Activated CD4-positive, alpha-beta T cell treated with anti-CD3 and anti-CD28 coated beads for 4 hours (primary cell): ENCODE data around the gene CDH26.

ENCODE experiments used
- DNase-seq, 2 donors: peaks; one replicate each; pipeline ENCODE4 v3.0.0-alpha.2; 2020

CDH26 gene

DNA sequence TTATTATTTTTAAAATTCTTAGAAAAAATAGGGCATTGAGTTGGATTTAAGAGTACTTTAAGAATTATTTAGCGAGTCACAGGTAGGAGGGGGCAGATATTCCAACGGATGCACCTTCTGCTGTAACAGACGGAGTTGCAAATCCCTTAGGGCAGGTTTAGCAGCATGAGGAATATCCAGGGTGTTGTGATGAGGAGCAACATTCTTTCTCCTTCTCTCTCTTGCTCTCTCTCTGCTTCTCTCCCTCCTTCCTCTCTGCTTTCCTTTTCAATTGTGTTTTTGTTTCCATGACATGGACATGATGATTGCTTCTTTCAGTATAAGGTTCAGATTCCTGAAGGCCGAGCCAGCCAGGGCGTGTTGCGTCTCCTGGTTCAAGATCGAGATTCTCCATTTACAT lies 28.9 kb downstream of the CDH26 start:
- DNase-seq = no peak

DNA sequence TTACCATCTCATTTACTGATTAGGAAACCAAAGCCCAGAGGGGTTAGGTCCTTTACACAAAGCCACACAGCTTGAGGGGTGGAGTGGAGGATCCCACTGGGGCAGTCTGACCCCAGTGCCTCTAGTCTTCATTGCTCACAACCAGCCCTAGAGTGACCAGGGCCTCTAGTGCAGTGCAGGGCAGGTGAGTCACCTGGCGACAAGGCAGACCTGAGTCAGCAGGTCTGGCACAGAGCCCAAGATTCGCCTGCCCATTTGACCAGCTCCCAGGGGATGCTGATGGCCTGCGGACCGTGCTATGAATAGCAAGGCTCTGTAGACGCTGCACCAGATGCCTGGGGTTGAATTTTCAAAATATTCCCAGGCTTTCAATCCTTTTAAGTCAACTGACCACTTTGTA lies 29.9 kb downstream of the CDH26 start:
- no peak for DNase-seq

DNA sequence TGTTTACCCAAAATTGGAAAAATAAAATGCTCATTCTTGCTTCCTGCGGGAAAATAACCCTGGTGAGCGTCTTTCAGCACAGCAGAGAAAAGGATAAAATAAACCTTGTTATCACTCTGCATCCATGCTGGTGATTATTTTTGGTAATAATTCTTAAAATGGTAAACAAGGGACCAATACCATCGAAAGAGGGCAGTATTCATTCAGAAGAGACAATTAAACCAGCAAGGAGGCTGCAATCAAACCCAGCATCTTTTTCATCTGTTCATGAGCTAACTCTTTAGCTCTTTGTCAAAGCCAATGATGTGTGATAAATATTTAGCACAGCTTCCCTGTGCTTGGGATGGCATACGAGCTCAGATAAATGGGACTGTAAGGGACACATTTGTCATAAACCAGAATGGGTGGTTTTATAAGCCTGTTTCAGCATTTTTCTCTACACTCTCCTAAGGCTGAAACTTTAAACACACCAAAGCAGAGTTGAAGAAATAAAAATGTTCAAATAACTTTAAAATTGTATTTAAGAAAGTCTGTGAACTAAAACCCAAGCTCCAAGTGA lies 34.4 kb downstream of the CDH26 start:
- no peak for DNase-seq

DNA sequence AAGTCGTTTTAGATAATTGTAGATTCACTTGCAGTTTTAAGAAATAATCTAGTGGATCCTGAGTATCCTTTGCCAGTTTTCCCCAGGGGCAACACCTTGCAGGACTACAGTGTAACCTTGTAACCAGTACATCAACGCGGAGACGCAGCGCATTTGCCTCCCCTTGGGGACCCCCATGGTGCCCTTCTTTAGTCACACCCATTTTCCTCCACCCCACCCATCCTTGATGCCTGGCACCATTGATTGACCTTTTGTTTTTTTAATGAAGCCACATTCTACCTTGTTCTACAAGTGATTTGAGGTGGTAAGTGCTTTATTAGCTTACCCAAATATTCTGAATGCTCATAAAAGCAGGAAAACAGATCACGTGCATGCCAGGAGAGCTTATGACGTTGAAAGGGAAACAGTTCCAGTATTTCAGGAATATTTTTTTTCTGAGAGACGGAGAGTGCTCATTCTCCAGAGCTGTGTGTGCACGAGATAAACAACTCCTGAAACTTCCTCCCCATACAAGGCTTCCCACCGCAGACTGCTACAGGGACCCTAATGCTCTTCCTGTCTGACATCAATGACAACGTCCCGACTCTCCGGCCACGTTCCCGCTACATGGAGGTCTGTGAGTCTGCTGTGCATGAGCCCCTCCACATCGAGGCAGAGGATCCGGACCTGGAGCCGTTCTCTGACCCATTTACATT lies 35.7 kb downstream of the CDH26 start:
- DNase-seq = no peak

DNA sequence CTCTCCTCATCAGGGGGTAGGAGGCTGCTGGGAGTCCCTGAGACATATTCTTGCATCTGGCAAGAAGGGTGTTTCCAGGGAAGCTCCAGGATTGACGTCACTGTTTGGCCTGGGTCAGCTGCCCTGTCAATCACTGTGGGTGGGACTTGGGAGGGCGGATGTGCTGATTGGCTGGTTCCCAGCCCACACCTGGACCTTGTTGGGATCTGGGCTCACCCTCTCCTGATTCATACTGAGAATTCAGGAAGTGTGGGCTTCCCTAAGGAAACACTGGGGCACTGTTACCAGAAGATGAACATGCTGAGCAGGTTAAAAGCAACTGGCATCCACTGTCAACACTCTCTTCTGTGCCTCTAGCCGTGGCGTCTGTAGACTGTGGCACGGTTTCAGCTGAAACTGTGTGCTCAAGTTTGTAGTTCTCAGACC lies 36.5 kb downstream of the CDH26 start:
- DNase-seq = no peak

DNA sequence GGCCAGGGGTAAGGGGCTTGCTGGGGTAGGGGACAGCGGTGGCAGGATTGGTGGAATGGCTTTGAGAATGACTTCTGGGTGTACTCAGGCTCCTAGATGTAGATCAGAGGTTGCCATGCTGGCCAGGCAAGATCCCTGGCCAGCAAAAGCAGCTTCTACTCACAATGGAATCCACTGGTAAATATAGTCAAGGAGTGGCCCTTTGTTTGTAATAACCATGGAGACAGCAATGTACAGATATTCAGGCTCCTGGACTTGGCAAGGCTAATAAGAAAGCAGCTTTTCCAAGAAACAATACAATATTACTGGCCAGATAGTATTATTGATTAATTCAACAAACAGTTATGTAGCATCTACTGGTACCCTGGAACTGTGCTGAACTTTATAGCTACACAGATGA lies 37.9 kb downstream of the CDH26 start:
- DNase-seq = no peak

DNA sequence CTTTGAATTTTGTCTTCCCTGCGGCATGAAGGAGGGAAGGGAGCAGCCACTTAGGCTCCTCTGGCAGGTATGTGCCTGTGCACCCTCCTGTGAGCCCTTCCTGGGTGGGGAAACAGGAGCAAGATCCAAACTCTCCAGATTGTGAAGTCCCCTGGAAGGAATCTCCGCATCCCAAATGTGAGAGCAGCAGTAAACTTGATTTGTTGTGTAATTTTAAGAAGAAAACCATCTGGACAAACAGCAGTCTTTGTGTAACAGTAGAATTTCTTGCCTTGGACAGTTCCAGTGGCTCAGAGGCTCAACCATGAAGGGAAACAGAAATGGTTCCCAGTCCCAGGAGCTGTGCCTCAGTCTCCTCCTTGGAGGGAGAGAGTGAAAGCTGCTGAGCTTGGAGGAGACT lies 39.7 kb downstream of the CDH26 start:
- DNase-seq = no peak

DNA sequence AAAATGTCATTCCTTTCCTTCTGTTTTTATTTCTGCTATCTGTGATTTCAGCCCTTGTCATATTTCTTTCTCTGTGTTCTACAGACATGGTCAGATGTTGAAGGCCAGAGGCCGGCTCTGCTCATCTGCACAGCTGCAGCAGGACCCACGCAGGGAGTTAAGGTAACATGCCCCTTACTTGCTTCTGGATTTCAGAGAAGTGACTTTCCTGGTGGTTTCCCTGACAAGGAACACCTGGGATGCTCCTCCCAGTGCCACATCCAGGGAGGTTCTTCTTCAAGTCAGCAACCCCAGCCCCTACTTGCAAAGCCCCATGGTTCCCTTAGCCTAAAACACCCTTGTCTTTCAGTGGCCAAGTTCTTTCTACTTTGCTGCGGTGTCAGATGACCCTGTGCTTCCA lies 41.3 kb downstream of the CDH26 start:
- DNase-seq = no peak

DNA sequence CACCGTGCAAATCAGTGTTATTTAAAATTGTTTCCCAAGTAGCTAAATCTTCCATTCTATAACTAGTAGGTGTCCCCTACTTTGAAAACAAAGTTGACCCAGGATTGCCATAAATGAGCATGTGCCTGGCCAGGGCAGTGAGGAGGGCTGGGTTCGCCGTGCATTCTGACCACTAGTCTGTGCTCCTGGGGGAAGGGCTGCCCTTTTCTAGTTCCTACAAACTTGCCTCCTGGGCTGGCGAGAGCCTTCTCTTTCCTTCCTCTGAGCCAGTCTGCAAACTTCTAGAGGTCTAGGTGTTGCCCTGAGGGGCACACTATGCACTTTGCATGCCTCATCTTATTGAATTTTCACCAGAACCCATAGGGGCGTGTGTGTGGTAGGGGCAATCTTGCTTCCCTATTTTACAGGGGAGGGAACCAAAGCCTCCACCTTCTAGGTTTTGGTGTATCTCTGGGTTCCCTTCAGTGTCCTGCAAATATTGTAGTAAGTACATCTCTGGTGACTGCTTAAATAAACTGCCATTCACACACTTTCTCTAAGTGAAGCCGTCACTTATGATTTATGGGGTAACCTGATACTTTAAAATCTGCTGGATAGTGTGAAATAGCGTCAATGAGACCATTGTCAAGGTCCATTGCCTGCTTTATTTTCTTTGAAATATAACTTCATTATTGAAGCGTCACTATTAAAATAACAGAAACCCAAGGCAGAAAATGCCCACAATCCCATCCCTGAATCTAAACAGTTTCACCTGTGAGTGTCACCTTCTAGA lies 42.2 kb downstream of the CDH26 start:
- no peak for DNase-seq

DNA sequence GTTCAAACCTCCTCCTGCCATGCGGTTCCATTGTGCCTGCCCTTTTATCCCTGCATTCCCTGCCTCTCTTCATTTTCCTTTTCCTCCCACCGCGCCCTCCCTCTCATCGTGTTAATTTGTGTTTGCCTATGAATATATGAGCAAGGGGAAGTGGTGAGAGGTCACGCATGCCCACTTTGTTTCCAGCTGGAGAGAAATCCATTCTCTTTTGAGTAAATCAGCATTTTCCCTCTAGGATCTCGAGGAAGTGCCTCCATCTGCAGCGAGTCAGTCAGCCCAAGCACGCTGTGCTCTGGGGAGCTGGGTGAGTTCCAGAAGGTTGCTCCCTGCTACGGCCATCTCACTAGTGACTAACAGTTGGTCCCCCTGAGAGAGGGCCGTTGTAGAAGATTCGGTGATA lies 42.9 kb downstream of the CDH26 start:
- DNase-seq = no peak

DNA sequence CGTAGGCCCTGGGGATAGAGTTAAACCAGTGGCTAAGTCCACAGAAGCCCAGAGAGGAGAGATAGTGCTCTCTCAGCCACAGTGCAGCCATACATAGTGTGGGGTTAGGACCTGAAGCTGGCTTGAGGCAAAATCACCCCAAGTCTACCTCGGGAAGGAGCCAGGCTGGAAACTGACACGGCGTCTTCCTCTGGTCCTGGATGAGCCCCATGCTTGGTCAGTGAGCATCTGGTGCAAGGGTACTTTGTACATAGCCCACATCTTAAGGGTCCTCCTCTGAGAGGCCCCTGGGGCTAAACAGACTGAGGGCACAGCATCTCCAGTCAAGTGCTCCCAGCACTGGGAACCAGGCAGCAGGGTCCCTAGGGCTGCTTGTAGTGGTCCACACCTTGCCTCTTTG lies 45.6 kb downstream of the CDH26 start:
- no peak for DNase-seq

DNA sequence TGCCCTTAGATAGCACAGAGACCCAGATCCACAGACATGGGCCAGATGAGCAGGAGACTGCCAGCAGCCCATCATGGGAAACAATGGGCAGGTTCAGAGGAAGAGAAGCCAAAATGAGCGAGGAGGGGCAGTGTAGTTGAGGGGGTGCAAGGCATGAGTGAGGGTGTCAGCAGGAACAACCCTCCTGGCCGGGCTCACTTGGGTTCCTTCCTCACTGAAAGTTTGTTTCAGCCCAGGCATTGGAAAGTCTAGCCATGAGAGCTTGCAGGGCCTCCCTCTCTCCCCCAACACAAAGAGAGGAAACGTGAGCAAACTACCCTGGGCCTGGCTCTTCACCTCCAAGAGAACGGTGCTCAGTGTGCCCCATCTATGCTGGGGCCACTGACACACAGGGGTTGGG lies 48.0 kb downstream of the CDH26 start:
- DNase-seq = no peak

DNA sequence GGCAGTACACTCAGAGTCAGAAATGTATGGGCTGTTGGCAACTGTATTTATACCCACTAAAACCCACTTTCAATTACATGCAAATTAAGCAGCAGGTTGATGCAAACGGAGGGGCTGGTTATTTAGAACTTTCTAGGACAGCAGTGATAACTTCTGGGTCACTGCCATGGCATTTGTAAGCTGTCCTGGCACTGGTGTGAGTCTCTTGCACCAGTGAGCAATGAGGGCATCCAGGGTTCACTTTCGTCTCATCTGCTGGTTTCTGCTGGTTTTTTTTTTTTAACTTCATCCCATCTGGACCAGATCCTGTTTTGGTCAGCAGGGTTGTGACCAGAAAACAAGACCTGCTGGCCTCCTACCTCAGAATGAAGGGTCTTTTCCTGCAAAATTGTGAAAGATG lies 49.2 kb downstream of the CDH26 start:
- DNase-seq = no peak

DNA sequence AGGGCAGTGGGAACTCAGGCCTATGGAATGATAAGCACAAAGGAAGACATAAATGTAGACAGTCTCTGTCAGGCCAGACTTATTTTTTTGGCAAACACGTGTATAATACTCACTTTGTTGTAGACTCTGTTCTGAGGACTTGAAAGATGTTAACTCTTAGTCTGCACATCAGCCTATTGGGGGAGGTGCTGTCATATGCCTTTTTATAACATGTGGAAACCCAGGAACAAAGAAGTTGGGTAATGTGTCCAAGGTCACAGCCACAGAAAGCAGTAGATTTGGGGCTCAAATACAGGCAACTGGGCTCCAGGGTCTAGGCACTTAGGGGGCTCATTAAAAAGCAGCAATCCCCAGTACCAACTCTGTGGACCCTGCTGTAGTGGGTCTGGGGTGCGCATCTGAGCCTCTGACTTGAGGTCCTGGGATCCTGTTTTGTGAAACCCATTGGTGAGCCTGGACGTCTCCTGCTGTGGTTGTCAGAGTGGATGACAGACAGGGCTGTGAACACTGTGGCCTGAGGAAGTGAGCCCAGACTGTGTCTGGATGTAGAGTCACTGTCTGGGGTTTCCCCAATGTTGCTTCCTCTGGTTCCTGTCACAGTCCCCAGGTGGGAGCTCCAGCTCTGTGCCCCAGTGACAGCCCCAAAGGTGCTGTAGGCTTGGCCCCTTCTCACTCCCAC lies 50.0 kb downstream of the CDH26 start:
- no peak for DNase-seq

DNA sequence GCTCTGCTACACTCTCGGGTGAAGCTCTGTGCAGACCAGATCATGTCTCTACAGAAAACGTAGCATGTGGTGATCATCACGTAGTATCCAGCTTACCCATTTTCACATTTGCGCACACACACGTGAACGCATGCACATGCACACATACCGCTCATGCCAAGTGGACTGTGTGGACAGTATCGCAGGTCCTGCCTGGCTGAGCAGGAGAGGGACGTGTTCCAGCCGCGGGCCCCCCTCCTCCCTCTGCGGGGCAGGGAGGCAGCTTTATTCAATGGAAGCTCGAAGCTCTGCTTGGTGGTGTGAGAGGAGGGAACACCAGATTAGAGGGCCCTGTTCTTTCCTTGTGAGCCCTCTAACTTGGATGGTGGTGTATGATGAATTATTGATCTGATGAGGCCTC lies 51.1 kb downstream of the CDH26 start:
- no peak for DNase-seq

DNA sequence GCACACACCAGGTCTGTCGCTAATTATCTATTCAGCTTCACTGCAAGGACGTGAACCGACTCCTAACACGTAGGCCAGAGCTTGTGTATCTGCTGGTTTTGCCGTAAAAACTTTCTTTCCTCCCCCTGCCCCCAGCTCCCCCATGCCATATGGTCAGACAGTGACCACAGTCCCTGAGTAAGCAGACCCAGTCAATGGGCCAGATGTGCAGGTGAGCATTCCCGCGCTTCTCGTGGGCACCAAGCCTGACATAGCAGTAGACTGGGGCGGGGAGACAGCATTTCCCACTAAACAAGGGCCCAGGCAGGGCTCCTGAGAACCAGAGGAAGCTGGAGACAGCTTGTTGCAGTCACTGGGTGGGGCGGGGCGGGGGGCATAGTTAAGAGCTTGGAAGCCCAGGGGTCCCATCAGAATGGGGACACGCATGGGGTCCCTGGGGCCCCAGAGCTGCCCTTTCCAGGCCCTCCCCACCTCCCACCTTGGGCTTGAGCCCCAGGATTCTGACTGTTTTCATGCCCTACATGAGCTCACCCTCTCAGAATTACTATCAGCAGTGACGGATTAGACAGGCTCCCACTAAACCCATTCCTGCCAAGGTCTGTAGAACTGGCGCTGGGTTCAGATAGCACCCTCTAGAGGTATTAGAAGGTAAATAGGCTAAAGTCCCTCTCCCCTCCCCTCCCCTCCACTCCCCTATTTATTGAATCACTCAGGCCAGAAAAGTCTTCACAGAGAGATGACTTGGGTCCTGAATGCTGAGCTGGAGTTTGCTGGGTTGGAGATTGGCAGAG lies 51.8 kb downstream of the CDH26 start:
- no peak for DNase-seq

DNA sequence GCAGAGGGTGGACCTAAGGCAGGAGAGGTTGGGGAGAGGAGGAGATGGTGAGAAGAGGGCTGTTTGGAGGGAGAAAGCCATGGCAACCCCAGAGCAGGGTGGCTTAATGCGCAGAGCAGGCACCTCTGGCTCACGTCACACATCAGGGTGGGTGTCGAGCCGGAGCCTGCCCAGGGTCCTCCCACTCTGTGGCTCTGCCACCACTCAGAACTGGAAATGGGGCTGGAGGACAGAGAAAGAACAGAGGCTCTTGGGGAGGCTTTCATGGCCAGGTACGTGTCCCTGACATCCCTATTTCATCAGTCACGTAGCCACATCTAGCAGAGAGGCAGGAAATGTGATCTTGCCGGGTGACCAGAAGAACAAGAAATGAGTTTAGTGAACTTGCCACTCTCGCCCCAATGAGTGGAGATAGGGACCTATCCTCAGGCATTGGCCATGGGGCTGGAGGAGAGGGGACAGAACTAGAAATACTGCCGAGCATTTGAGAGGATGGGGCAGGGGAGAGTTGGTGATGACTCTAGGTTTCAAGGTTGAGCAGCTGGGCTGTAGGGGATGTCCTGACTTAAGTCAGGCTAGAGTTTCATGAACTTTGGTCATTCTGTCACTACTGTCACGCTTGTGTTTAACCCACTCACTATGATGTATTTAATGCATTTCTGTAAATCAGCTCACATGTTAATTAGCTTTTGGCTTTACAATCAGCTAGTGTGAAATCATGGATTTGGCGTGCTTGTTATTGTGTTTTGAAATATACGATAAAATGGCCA lies 52.7 kb downstream of the CDH26 start:
- no peak for DNase-seq

DNA sequence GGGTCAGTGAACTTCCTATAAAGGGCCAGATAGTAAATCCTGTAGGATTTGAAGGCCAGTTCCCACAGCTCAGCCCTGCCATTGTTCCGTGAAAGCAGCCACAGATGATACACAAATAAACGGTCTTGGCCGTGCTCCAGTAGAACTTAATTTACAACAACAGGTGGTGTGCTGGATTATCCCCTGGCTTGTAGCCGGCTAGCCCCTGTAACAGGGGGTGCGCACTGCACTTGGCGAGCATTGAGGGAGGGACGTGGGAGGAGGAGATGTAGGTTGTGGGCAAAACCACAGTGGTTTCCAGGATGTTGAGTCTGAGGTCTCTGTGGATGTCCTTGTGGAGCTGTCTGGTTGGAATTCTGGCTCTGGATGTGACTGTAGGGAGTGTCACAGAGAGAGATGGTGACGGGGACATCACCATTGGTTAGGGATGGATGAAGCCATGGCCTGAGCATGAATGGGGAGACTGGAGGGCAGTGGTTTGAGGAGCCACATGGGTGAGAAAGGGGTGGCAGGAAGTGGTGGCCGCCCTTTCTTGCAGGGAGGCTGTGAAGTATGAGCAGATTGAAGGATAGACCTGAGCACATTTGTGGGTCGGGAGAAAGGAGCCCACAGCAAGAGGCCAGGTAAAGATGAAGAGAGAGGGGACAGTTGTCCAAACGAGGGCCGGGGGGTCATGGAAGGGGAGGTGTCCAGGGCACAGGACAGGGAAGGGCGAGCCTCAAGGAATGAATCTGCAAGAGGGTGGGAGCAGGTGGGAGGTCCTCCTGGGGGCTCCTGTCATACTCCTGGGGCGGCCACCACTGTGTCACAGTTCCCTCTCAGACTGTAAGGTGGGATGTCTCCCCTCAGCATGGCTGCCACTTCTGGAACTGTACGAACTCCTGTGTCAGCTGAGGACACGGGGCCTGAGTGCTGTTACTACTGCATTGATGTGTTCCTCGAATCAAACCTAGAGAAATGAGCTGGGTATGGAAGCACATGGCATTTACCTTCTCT lies 53.6 kb downstream of the CDH26 start:
- DNase-seq = no peak

DNA sequence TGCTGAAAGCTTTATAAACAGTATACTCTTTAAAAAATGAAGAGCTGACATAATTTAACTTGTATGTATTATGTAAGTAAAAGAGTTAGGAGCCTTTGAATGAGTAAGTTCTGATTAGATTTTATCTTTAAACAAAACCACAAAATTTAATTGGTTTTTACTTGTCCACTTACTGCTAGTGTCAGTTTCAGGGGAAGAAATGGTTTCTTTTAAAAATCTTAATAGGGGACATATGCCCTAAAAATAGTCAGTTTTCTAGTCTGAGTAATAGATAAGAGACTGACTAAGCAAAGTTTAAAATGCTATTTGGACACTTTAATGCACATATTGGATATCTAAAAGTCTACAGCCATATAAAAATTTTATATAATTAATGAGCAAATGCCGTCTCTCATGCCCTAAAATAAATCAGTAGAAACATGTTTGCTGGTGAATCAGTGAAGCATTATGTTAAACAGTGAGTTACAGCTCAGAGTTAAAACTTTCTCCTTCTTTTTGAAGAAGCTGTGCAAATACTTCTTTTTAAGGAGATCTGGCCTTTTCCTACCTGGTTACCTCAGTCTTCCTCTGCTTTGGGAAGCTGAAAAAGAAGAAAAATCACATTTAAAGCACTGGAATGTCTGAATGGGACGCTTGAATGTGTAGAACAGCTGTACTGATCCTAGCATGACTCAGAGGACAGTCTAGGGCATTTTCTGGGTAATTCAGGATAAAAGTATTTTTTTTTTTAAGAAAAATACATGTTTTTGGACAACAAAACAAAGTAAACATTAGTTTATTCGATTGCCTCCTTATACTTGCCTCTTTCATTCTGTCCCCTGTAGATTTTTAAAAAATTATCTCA lies 55.3 kb downstream of the CDH26 start:
- DNase-seq = no peak

DNA sequence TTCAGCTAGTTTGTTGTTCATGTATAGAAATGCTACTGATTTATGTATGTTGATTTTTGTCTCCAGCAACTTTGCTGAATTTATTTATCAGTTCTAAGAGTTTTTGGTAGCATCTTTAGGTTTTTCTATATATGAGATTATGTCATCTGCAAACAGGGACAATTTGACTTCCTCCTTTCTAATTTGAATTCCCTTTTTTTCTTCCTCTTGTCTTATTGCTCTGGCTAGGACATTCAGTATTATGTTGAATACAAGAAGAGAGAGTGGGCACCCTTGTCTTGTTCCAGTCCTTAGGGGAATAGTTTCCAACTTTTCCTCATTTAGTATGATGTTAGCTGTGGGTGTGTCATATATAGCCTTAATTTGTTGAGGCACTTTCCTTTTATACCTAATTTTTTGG lies 58.2 kb downstream of the CDH26 start:
- no peak for DNase-seq
